ENCODE data around the gene SERPINA12.

Gene SERPINA12

GRCh38 chr14:94449930-94450329 lies 59.3 kb downstream of the SERPINA12 start:
- TF ChIP-seq, protein P1, sequence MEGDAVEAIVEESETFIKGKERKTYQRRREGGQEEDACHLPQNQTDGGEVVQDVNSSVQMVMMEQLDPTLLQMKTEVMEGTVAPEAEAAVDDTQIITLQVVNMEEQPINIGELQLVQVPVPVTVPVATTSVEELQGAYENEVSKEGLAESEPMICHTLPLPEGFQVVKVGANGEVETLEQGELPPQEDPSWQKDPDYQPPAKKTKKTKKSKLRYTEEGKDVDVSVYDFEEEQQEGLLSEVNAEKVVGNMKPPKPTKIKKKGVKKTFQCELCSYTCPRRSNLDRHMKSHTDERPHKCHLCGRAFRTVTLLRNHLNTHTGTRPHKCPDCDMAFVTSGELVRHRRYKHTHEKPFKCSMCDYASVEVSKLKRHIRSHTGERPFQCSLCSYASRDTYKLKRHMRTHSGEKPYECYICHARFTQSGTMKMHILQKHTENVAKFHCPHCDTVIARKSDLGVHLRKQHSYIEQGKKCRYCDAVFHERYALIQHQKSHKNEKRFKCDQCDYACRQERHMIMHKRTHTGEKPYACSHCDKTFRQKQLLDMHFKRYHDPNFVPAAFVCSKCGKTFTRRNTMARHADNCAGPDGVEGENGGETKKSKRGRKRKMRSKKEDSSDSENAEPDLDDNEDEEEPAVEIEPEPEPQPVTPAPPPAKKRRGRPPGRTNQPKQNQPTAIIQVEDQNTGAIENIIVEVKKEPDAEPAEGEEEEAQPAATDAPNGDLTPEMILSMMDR (IDR thresholded peaks at IDR 0.05; ENCODE audit: insufficient read depth, low read length, missing control alignments) = no peak
- DNase-seq (ENCODE audit: low read depth, low spot score) = no peak
- POLR2A ChIA-PET = no interaction called here
- CTCF ChIA-PET = interaction anchor here (1.0 kb wide), 1 partner anchor 36 kb away, joined by 3 read pairs; no protein-coding TSS in a partner anchor
- H3K4me3 ChIP-seq (ENCODE audit: low read depth, low read length) = no peak overlapping the region

- TF ChIP-seq, protein P1 (IDR thresholded peaks at IDR 0.05; ENCODE audit: insufficient read depth, low read length, missing control alignments) = no peak
- ChIA-PET POLR2A (no interaction called here), CTCF (interaction anchor here (1.2 to 2.7 kb wide), 5 partner anchors 12 to 102 kb away, joined by 4 to 10 read pairs (median 5); no protein-coding TSS in a partner anchor)
- no peak overlapping the region for H3K4me3 ChIP-seq (ENCODE audit: low read depth, low read length)
- no peak for DNase-seq (ENCODE audit: low read depth, low spot score)
Measured at GRCh38 chr14:94448071-94448808, 61.0 kb downstream of the SERPINA12 start.

DNA sequence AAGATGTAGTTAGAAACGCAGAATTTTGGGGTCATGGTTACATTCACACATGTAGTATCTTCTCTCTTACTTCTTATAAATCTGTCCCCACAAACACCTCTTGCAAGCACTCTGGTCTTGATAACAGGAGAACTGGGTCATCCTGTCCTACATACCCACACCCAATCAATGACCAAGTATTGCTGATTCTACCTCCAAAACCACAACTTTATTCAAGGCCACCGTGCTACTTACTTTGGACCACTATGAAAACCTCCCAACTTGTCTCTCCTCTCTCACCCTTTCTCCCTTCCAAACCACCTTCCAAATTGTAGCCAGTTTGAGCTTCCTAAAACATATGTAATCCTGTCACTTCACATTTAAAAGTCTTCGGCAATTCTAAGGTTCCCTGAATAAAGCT lies 62.1 kb downstream of the SERPINA12 start:
- no peak overlapping the region for H3K4me3 ChIP-seq (ENCODE audit: low read depth, low read length)
- ChIA-PET CTCF (interaction anchor here (0.7 to 2.7 kb wide), 8 partner anchors 11 to 103 kb away, joined by 3 to 10 read pairs (median 4); no protein-coding TSS in a partner anchor), POLR2A (no interaction called here)
- TF ChIP-seq, protein P1 (IDR thresholded peaks at IDR 0.05; ENCODE audit: insufficient read depth, low read length, missing control alignments) = no peak
- no peak for DNase-seq (ENCODE audit: low read depth, low spot score)

DNA sequence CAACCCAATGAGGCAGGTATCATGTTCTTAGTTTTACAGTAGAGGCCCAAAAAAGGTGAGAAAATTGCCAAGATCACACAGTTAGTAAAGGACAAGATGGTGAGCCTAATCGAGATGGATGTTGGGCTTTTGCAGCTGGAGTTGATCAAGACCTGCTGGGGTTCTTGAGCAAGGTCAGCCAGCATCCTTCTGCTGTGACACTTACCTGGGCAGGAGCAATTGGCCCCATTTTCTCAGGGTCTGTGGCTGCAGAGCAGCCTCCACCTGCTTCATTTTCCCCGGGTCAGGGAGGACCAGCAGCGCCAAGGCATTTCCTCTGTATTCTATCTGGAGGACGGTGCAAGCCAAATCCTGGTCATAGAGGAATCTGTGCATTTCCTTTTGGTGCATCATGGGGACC lies 63.1 kb downstream of the SERPINA12 start:
- CTCF ChIA-PET = interaction anchor here (0.8 kb wide), 1 partner anchor 23 kb away, joined by 3 read pairs; no protein-coding TSS in a partner anchor
- POLR2A ChIA-PET = no interaction called here
- TF ChIP-seq, protein P1 (IDR thresholded peaks at IDR 0.05; ENCODE audit: insufficient read depth, low read length, missing control alignments) = no peak
- H3K4me3 ChIP-seq (ENCODE audit: low read depth, low read length) = no peak overlapping the region
- DNase-seq (ENCODE audit: low read depth, low spot score) = no peak

- POLR2A ChIA-PET = no interaction called here
- CTCF ChIA-PET = interaction anchor here (1.9 to 4.5 kb wide), 3 partner anchors 12 to 41 kb away, joined by 6 to 16 read pairs (median 13); no protein-coding TSS in a partner anchor
- TF ChIP-seq, protein P1 (IDR thresholded peaks at IDR 0.05; ENCODE audit: insufficient read depth, low read length, missing control alignments) = no peak
- no peak for DNase-seq (ENCODE audit: low read depth, low spot score)
- H3K4me3 ChIP-seq (ENCODE audit: low read depth, low read length) = no peak overlapping the region
Measured at GRCh38 chr14:94445003-94445402, 64.3 kb downstream of the SERPINA12 start.

DNA sequence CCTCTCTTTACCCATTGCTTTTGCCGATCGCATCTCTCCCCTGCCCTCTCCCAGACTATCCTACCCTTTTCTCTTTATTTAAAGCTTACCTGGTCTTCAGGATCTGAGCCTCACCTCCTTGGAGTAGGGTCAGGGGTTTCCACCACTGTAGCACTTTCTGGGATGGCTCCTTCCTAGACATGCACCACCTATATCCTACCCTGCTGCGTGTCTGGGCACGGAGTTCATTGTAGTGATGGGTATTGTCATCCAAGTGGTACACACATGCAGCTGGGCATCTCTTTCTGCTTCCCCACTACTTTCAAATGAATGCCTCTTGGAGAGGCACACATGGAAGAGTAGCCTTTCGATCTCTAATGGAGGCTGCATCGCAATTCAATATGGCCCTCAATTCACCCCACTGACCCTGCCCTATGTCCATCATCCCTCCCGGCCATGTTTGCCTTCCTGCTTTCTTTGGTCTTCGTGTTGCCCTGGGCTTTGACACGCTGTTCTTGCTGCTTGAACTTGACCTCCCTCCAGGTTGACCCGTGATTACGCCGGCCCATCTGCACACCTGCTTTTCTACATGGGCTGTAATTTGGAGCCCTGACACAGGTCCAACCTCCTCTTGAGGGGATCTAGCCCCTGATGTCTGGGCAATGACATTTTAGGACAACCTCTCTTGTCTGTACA lies 67.6 kb downstream of the SERPINA12 start:
- DNase-seq (ENCODE audit: low read depth, low spot score) = no peak
- ChIA-PET POLR2A (no interaction called here), CTCF (interaction anchor here (4.5 kb wide), 1 partner anchor 8 kb away, joined by 16 read pairs; no protein-coding TSS in a partner anchor)
- no peak overlapping the region for H3K4me3 ChIP-seq (ENCODE audit: low read depth, low read length)
- TF ChIP-seq, protein P1 (IDR thresholded peaks at IDR 0.05; ENCODE audit: insufficient read depth, low read length, missing control alignments) = no peak

Measured in AG04449 (cell line).